ENCODE data around the gene HEMK1. TPM values are rescaled to one million over a fixed set of nuclear protein-coding genes. Genes with fewer than 3 reads are reported as not detected.

The HEMK1 gene
- total RNA-seq, result 10 to 100 TPM in 1 of 4 donors, 1 to 10 TPM in 3; 4.4 to 11.8 (median 4.9) TPM

DNA sequence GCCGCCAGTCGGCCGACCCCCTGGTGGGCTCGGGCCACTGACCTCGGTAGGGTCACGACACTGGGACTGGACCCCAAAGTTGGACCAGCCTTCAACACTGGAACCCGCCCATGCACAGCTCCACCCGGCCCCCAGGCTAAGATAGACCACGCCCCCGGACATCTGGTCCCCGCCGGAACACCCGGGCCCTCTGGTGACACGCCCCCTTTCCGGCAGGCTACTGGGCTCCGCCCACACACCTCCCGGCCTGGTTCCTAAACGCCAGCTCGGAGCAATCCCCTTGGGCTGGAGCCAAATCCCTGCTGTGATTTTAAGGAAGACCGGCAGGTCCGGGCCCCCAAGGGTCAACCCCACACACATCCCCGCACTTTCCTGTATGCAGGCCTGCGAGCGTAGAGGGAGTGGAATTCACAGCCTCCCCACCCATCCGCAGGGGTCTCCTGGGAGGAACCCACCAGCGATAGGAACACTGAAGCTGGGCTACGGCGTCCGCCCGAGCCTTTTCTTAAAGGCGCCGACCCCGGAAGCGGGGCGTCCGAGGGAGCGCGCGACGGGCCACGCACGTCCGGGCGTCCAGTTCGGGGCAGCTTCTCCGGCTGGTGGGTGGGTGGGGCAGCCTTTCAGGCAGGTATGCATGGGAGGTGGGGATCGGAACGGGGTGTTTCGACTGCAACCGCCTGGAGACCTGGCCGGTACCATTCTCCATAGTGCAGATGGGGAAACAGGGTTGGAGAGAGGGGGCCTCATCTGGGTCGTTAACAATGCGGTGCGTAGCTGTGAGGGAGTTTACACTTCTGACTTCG lies at the start of gene HEMK1:
Gene HEMK1, plus strand, starts transcription at position 576 of the 803 bp plus-strand sequence. CDS start 1,583 bp downstream, outside the sequence.
- H3K4me1 ChIP-seq, result peaks cover 9 to 75% (median 35%) of the 10 kb centered on the region in 3 donors

GRCh38 chr3:50520849-50521248 lies 48.5 kb upstream of the HEMK1 start:
- Histone ChIP-seq H3K36me3 (no peaks in the 10 kb centered on the region), H3K4me3 (no peak overlapping the region), H3K27ac (no peak overlapping the region), H3K27me3 (peaks cover 0 to 15% (median 0%) of the 10 kb centered on the region in 4 donors), H3K9me3 (no peaks in the 10 kb centered on the region), H3K4me1 (peaks cover 4 to 7% (median 7%) of the 10 kb centered on the region in 3 donors)
- no peak for DNase-seq
- 52 to 69% methylated on average over 1 to 2 of the region's 3 CpGs for WGBS, 2 donors
- intact Hi-C loops (cut with DNase I), result no loop called here
- TF ChIP-seq, protein P1, sequence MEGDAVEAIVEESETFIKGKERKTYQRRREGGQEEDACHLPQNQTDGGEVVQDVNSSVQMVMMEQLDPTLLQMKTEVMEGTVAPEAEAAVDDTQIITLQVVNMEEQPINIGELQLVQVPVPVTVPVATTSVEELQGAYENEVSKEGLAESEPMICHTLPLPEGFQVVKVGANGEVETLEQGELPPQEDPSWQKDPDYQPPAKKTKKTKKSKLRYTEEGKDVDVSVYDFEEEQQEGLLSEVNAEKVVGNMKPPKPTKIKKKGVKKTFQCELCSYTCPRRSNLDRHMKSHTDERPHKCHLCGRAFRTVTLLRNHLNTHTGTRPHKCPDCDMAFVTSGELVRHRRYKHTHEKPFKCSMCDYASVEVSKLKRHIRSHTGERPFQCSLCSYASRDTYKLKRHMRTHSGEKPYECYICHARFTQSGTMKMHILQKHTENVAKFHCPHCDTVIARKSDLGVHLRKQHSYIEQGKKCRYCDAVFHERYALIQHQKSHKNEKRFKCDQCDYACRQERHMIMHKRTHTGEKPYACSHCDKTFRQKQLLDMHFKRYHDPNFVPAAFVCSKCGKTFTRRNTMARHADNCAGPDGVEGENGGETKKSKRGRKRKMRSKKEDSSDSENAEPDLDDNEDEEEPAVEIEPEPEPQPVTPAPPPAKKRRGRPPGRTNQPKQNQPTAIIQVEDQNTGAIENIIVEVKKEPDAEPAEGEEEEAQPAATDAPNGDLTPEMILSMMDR (IDR thresholded peaks at IDR 0.05), result no peak
- TF ChIP-seq POLR2A (IDR thresholded peaks at IDR 0.05), result no peak

More for the DNA sequence above, at the start of gene HEMK1:
- DNase-seq, result peak; percentile 88
- peak within 1 kb of the TSS; percentile 79 to 91 (median 88) for H3K27ac ChIP-seq
- H3K4me3 ChIP-seq, result peak within 1 kb of the TSS; percentile 65 to 81 (median 78)
- peaks cover 0 to 12% (median 0%) of the 10 kb centered on the region in 3 donors for H3K36me3 ChIP-seq
- TF ChIP-seq, protein P1 (IDR thresholded peaks at IDR 0.05), result peak in 1 of 6 experiments; percentile 9
- peak in 2 of 4 donors; percentile 35 to 73 for TF ChIP-seq POLR2A (IDR thresholded peaks at IDR 0.05)
- intact Hi-C loops (cut with DNase I), result no loop called here
- H3K9me3 ChIP-seq, result no peaks in the 10 kb centered on the region
- WGBS, 2 donors, result 0% methylated on average over 12 to 20 of the region's 55 CpGs
- H3K27me3 ChIP-seq, result no peaks in the 10 kb centered on the region

DNA sequence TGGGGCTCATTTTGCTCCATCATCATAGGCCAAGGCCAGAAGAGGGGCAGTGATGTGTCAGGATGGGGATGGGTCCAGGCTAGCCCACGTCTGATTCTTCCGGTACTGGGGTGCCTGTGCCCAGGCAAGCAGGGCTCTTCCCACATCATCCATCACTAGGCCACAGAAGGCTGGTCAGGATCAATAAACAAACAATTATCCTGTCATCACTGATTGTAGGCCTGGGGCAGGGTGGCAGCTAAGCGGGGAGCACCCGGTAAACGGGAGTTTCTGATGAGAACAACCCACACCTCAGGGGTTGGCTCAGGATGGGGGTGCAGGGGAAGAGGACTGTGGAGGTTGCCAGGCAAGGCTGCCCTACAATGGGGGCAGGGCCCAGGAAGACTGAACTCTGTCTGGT lies 47.8 kb upstream of the HEMK1 start:
- WGBS, 2 donors, result 34 to 60% methylated on average over 1 to 5 of the region's 5 CpGs
- Histone ChIP-seq H3K4me1 (no peaks in the 10 kb centered on the region), H3K27me3 (peaks cover 0 to 15% (median 0%) of the 10 kb centered on the region in 4 donors), H3K9me3 (no peaks in the 10 kb centered on the region), H3K27ac (no peak overlapping the region), H3K4me3 (no peak overlapping the region), H3K36me3 (no peaks in the 10 kb centered on the region)
- intact Hi-C loops (cut with DNase I), result no loop called here
- DNase-seq, result no peak
- TF ChIP-seq POLR2A (IDR thresholded peaks at IDR 0.05), result no peak

- WGBS, 2 donors, result 74 to 86% methylated on average over 5 to 9 of the region's 9 CpGs
- H3K36me3 ChIP-seq, result no peaks in the 10 kb centered on the region
- TF ChIP-seq, protein P1 (IDR thresholded peaks at IDR 0.05), result no peak
- TF ChIP-seq POLR2A (IDR thresholded peaks at IDR 0.05), result no peak
- DNase-seq, result no peak
- H3K4me1 ChIP-seq, result no peaks in the 10 kb centered on the region
- intact Hi-C loops (cut with DNase I), result no loop called here
- no peaks in the 10 kb centered on the region for H3K9me3 ChIP-seq
- H3K27ac ChIP-seq, result no peak overlapping the region
- no peak overlapping the region for H3K4me3 ChIP-seq
- H3K27me3 ChIP-seq, result peaks cover 0 to 13% (median 0%) of the 10 kb centered on the region in 4 donors
Measured at GRCh38 chr3:50523279-50523811, 46.0 kb upstream of the HEMK1 start.

DNA sequence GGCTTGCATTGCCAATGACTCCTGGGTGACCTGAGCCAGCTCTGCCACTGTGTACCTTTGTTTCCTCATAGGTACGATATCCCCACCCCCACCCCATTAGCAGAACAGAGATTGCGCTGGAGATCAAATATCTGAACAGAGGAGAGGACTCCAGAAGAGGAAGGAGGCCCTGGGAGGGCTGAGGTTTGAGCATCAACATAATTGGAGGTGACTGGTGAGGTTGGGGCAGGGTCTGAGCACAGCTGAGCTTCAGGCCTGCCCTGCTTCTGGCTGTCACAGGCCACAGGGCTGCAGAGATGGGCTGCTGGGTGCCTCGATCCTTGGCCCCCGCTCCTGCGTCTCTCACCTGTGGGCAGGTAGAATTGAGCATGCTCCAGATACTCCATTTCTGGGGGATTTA lies 44.6 kb upstream of the HEMK1 start:
- no peak for DNase-seq
- no peak overlapping the region for H3K4me3 ChIP-seq
- peaks cover 0 to 1% (median 0%) of the 10 kb centered on the region in 3 donors for H3K4me1 ChIP-seq
- no peak overlapping the region for H3K27ac ChIP-seq
- intact Hi-C loops (cut with DNase I), result no loop called here
- TF ChIP-seq, protein P1 (IDR thresholded peaks at IDR 0.05), result no peak
- no peak for TF ChIP-seq POLR2A (IDR thresholded peaks at IDR 0.05)
- no peaks in the 10 kb centered on the region for H3K9me3 ChIP-seq
- WGBS, 2 donors, result 76% methylated on average over 4 of the region's 5 CpGs; no CpG with 5 or more reads in 1 of the 2 donors
- H3K36me3 ChIP-seq, result no peaks in the 10 kb centered on the region
- H3K27me3 ChIP-seq, result peaks cover 0 to 6% (median 0%) of the 10 kb centered on the region in 4 donors

All from esophagus squamous epithelium (tissue), 5 donors.